ENCODE measurements around the gene HEMGN.

Gene HEMGN

DNA sequence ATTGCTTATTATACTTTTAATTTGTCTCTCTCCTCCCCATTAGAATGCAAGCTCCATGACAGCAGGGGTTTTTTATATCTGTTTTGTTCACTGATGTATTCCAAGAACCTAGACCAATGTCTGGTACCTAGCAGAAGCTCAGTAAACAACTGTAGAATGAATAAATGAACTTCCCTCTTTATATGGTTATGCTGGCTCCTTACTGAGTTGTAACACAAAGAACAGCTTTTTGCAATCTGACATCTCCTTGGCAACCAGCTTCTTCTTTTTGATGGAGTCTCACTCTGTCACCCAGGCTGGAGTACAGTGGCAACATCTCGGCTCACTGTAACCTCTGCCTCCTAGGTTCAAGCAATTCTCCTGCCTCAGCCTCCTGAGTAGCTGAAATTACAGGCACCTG is 29.3 kb downstream of the HEMGN start:
- DNase-seq (ENCODE audit: low read depth, low spot score) = no peak
- H3K9ac ChIP-seq (ENCODE audit: insufficient read length, low read depth) = no peak overlapping the region
- TF ChIP-seq SUZ12 (IDR thresholded peaks at IDR 0.05; ENCODE audit: extremely low read depth, insufficient read depth, insufficient read length) (no peak), ZNF274 (IDR thresholded peaks at IDR 0.05; ENCODE audit: low read depth, low read length) (no peak), YY1 (IDR thresholded peaks at IDR 0.05; ENCODE audit: insufficient read depth, insufficient read length) (no peak)
- no peak overlapping the region for H3K4me3 ChIP-seq (ENCODE audit: insufficient read length, low read depth)
- no peaks in the 10 kb centered on the region for H3K4me1 ChIP-seq (ENCODE audit: insufficient read depth, insufficient read length)
- no peaks in the 10 kb centered on the region for H3K27me3 ChIP-seq (ENCODE audit: insufficient read depth, insufficient read length)
- peaks cover 60% of the 10 kb centered on the region for H3K36me3 ChIP-seq (ENCODE audit: insufficient read depth, insufficient read length, low read length)
- no peaks in the 10 kb centered on the region for H3K9me3 ChIP-seq (ENCODE audit: insufficient read depth, low read length)

- H3K36me3 ChIP-seq (ENCODE audit: insufficient read depth, insufficient read length, low read length) = peaks cover 55% of the 10 kb centered on the region
- TF ChIP-seq YY1 (IDR thresholded peaks at IDR 0.05; ENCODE audit: insufficient read depth, insufficient read length) (no peak), SUZ12 (IDR thresholded peaks at IDR 0.05; ENCODE audit: extremely low read depth, insufficient read depth, insufficient read length) (no peak), ZNF274 (IDR thresholded peaks at IDR 0.05; ENCODE audit: low read depth, low read length) (no peak)
Observed at GRCh38 chr9:97907632-97908031, 30.3 kb downstream of the HEMGN start.

GRCh38 chr9:97907046-97907445 is 30.9 kb downstream of the HEMGN start:
- DNase-seq (ENCODE audit: low read depth, low spot score) = no peak
- no peak for TF ChIP-seq YY1 (IDR thresholded peaks at IDR 0.05; ENCODE audit: insufficient read depth, insufficient read length)
- no peak for TF ChIP-seq SUZ12 (IDR thresholded peaks at IDR 0.05; ENCODE audit: extremely low read depth, insufficient read depth, insufficient read length)
- no peak for TF ChIP-seq ZNF274 (IDR thresholded peaks at IDR 0.05; ENCODE audit: low read depth, low read length)
- no peak overlapping the region for H3K4me3 ChIP-seq (ENCODE audit: insufficient read length, low read depth)
- H3K27me3 ChIP-seq (ENCODE audit: insufficient read depth, insufficient read length) = no peaks in the 10 kb centered on the region
- peaks cover 51% of the 10 kb centered on the region for H3K36me3 ChIP-seq (ENCODE audit: insufficient read depth, insufficient read length, low read length)
- H3K4me1 ChIP-seq (ENCODE audit: insufficient read depth, insufficient read length) = no peaks in the 10 kb centered on the region
- no peak overlapping the region for H3K9ac ChIP-seq (ENCODE audit: insufficient read length, low read depth)
- no peaks in the 10 kb centered on the region for H3K9me3 ChIP-seq (ENCODE audit: insufficient read depth, low read length)

More at GRCh38 chr9:97907632-97908031, 30.3 kb downstream of the HEMGN start:
- Histone ChIP-seq H3K4me1 (ENCODE audit: insufficient read depth, insufficient read length) (no peaks in the 10 kb centered on the region), H3K9me3 (ENCODE audit: insufficient read depth, low read length) (no peaks in the 10 kb centered on the region), H3K27me3 (ENCODE audit: insufficient read depth, insufficient read length) (no peaks in the 10 kb centered on the region), H3K4me3 (ENCODE audit: insufficient read length, low read depth) (no peak overlapping the region), H3K9ac (ENCODE audit: insufficient read length, low read depth) (no peak overlapping the region)
- DNase-seq (ENCODE audit: low read depth, low spot score) = no peak

DNA sequence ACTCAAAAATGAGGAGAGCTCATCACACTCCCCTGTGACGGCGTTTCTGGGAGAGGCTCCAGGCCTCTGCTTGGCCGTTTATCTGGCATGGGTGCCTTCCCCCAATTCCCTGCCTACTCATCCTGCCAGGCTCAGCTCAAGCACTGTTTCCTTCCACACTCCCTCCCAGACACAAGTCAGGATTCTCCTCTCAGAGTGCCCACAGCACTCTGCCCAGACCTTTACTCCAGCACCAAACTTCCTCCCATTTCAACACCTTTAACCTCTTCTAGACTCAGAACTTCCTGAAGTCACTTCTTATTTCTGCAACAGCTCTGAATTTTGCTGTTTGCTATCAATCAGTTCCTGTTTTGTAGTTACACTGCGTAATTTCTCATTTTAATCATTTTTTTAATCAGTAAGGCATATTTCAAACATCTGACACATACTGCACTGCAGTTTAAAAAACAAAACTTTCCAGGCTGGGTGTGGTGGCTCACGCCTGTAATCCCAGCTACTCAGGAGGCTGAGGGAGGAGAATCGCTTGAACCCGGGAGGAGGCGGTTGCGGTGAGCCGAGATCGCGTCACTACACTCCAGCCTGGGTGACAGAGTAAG is 31.6 kb downstream of the HEMGN start:
- peaks cover 49% of the 10 kb centered on the region for H3K36me3 ChIP-seq (ENCODE audit: insufficient read depth, insufficient read length, low read length)
- H3K4me1 ChIP-seq (ENCODE audit: insufficient read depth, insufficient read length) = no peaks in the 10 kb centered on the region
- no peak for DNase-seq (ENCODE audit: low read depth, low spot score)
- TF ChIP-seq SUZ12 (IDR thresholded peaks at IDR 0.05; ENCODE audit: extremely low read depth, insufficient read depth, insufficient read length) (no peak), ZNF274 (IDR thresholded peaks at IDR 0.05; ENCODE audit: low read depth, low read length) (no peak), YY1 (IDR thresholded peaks at IDR 0.05; ENCODE audit: insufficient read depth, insufficient read length) (no peak)
- no peaks in the 10 kb centered on the region for H3K27me3 ChIP-seq (ENCODE audit: insufficient read depth, insufficient read length)
- no peak overlapping the region for H3K9ac ChIP-seq (ENCODE audit: insufficient read length, low read depth)
- no peak overlapping the region for H3K4me3 ChIP-seq (ENCODE audit: insufficient read length, low read depth)
- no peaks in the 10 kb centered on the region for H3K9me3 ChIP-seq (ENCODE audit: insufficient read depth, low read length)

- H3K9me3 ChIP-seq (ENCODE audit: insufficient read depth, low read length) = no peaks in the 10 kb centered on the region
- H3K36me3 ChIP-seq (ENCODE audit: insufficient read depth, insufficient read length, low read length) = peaks cover 40% of the 10 kb centered on the region
- no peak overlapping the region for H3K4me3 ChIP-seq (ENCODE audit: insufficient read length, low read depth)
- no peak for TF ChIP-seq YY1 (IDR thresholded peaks at IDR 0.05; ENCODE audit: insufficient read depth, insufficient read length)
- DNase-seq (ENCODE audit: low read depth, low spot score) = no peak
- H3K9ac ChIP-seq (ENCODE audit: insufficient read length, low read depth) = no peak overlapping the region
- H3K27me3 ChIP-seq (ENCODE audit: insufficient read depth, insufficient read length) = no peaks in the 10 kb centered on the region
- no peaks in the 10 kb centered on the region for H3K4me1 ChIP-seq (ENCODE audit: insufficient read depth, insufficient read length)
Observed at GRCh38 chr9:97905228-97905627, 32.7 kb downstream of the HEMGN start.

DNA sequence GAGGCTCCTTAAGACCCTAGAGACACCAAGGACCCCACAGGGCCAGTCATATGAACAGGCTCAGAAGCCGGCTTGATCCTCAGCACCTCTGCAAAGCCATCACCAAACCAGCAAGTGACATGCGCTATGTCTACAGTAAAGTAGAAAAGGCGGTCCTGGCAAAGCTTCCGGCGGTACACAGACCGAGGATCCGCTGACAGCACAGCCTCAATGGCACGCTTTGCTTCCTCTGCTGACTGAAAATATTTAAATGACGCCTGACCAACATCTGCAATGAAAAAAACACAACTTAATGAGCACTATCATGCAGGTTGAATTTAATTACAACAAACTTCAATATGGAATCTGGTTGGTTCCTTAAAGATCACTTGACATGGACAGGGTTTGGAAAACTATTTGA is 33.2 kb downstream of the HEMGN start:
- H3K9ac ChIP-seq (ENCODE audit: insufficient read length, low read depth) = no peak overlapping the region
- H3K27me3 ChIP-seq (ENCODE audit: insufficient read depth, insufficient read length) = no peaks in the 10 kb centered on the region
- no peaks in the 10 kb centered on the region for H3K4me1 ChIP-seq (ENCODE audit: insufficient read depth, insufficient read length)
- DNase-seq (ENCODE audit: low read depth, low spot score) = no peak
- no peaks in the 10 kb centered on the region for H3K9me3 ChIP-seq (ENCODE audit: insufficient read depth, low read length)
- no peak overlapping the region for H3K4me3 ChIP-seq (ENCODE audit: insufficient read length, low read depth)
- TF ChIP-seq YY1 (IDR thresholded peaks at IDR 0.05; ENCODE audit: insufficient read depth, insufficient read length) = no peak
- no peak for TF ChIP-seq ZNF274 (IDR thresholded peaks at IDR 0.05; ENCODE audit: low read depth, low read length)
- no peak for TF ChIP-seq SUZ12 (IDR thresholded peaks at IDR 0.05; ENCODE audit: extremely low read depth, insufficient read depth, insufficient read length)
- peaks cover 37% of the 10 kb centered on the region for H3K36me3 ChIP-seq (ENCODE audit: insufficient read depth, insufficient read length, low read length)

DNA sequence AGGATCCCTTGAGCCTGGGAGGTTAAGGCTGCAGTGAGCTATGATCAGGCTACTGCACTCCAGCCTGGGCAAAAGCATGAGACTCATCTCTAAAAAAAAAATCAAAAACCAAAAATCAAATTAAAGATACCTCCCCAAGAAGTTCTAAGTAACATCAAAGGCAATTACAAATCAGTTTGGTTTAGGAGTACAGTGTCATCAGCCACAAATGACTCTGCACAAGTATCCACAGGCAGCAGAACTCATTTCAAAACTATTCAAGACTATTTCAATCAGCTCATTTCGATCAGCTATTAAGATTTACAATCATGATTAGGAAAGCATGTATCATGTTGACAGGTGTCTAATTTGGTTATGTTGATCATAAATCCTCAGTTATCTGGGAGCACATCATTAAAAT is 34.8 kb downstream of the HEMGN start:
- no peaks in the 10 kb centered on the region for H3K27me3 ChIP-seq (ENCODE audit: insufficient read depth, insufficient read length)
- H3K4me1 ChIP-seq (ENCODE audit: insufficient read depth, insufficient read length) = no peaks in the 10 kb centered on the region
- H3K4me3 ChIP-seq (ENCODE audit: insufficient read length, low read depth) = no peak overlapping the region
- no peaks in the 10 kb centered on the region for H3K9me3 ChIP-seq (ENCODE audit: insufficient read depth, low read length)
- H3K36me3 ChIP-seq (ENCODE audit: insufficient read depth, insufficient read length, low read length) = peaks cover 25% of the 10 kb centered on the region
- TF ChIP-seq SUZ12 (IDR thresholded peaks at IDR 0.05; ENCODE audit: extremely low read depth, insufficient read depth, insufficient read length) (no peak), YY1 (IDR thresholded peaks at IDR 0.05; ENCODE audit: insufficient read depth, insufficient read length) (no peak), ZNF274 (IDR thresholded peaks at IDR 0.05; ENCODE audit: low read depth, low read length) (no peak)
- no peak overlapping the region for H3K9ac ChIP-seq (ENCODE audit: insufficient read length, low read depth)
- no peak for DNase-seq (ENCODE audit: low read depth, low spot score)

Measured in NT2/D1 (cell line).